HG03469 (cell line): ENCODE results near the gene GFPT1.

Experiments used
- ATAC-seq: cut with Tn5 transposase; IDR thresholded peaks from one replicate; pipeline ENCODE4 v1.9.1; 2021; ENCODE audit warnings: mild to moderate bottlenecking, moderate library complexity, moderate number of reproducible peaks; ENCODE audit not compliant: unreplicated experiment

The GFPT1 gene

GRCh38 chr2:69292256-69292655 is 94.8 kb downstream of the GFPT1 start:
- no peak for ATAC-seq

DNA sequence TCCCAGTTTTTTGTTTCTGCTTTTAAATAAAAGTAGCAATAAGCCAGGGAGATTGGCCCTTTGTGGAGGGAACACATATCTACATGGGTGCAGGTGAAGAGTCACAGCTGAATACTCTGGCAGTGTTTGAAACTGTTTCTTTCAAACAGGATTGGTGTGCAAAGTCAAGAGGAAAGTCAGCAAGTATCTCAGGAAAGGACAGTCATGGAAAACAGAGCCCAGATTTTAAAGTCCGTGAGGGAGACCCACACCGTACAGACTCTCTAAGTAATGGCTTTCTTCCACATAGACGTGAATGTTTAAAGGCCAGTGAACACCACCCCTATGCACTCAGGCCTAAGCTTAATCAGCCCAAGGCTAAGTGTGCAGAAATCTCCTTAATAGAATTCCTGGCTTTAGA is 95.3 kb downstream of the GFPT1 start:
- no peak for ATAC-seq

DNA sequence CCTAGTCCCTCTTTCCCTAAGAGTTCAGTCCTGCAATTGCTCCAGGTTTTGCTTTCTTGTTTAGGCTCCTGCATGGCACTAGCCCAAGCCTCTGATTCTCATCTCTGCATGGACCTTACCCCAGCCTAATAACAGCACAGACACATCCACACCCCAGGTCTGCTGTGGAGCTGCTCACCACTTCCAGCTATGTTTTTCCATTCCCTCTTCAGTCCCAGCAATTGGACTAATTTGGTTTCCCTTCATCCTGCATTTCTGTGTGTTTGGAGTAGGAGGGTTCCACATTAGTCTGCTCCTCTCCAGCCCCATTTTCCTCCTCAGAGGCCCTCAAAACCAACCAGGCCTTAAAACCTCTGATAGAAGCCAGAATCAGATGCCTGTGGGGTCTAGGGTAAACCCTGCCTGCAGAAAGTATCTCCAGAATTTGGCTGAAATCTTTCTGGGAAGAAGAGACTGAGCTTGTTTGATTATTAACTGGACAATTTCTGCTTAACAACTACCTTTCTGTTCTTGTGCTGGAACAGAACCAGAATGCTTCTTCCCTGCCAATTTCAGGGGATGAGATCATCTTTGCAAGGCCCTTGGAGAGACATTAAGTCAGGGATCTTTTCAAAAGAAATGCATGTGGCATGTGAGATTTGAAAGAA is 95.9 kb downstream of the GFPT1 start:
- ATAC-seq, result no peak

- no peak for ATAC-seq
Measured at GRCh38 chr2:69288429-69288828, 98.6 kb downstream of the GFPT1 start.

DNA sequence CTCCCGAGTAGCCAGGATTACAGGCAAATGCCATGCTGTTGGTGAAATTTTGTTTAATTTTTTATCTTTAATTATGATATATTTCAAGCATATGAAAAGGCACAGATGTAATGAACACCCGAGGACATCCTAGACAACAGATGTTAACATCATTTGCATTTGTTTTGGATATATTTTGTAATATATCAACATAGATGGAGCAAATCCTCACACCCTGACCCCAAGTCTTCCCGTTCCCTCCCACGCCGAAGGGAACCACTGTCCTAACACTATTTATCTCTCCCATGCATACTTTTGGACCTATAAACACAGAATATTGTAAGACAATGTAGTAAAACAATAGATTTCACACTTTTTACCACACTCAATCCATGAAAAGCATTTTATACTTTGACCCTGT is 99.5 kb downstream of the GFPT1 start:
- no peak for ATAC-seq

DNA sequence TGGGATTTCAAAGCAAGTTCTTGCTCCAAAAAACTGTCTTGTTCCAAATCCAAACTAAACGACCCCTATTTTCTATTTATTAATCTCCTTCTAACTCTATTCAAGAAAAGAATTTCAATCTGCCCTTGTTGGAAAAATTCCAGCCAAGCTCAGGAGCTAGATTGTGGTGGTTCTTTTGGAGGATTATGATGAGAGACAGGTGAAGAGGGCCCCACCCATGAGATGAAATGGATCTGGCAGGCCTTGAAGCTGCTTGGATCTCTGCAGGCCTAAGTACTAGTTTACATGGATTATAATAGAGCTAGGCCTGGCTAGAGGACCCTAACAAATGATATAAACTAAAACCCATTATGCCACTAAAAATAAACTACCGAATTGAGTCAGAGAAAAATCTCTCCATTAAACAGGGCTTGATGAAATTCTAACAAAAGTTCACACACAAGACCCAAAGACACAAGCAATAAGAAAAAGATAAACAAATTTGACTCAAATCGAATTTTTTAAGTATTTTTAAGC is 101.6 kb downstream of the GFPT1 start:
- no peak for ATAC-seq

DNA sequence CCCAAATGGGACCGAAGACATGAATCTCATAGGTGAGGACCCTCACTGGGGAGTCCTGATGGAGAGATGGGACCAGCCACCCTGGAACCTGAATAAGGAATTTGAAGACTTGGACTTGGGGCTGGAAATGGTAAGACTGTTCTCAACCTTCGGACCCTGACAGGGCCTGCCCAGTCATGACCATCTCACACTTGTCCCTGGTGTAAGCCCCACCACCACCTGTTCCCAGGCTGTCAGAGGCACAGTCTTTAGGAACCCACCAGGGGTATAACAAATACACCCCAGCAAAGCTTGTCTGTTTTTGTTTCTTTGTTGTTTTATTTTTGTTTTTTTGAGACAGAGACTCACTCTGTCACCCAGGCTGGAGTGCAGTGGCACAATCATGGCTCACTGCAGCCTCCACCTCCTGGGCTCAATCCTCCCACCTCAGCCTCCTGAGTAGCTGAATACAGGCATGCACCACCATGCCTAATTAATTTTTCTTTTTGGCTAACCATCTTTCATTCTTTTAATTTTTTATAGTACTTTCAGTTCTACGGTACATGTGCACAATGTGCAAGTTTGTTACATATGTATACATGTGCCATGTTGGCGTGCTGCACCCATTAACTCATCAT is 106.1 kb downstream of the GFPT1 start:
- no peak for ATAC-seq

DNA sequence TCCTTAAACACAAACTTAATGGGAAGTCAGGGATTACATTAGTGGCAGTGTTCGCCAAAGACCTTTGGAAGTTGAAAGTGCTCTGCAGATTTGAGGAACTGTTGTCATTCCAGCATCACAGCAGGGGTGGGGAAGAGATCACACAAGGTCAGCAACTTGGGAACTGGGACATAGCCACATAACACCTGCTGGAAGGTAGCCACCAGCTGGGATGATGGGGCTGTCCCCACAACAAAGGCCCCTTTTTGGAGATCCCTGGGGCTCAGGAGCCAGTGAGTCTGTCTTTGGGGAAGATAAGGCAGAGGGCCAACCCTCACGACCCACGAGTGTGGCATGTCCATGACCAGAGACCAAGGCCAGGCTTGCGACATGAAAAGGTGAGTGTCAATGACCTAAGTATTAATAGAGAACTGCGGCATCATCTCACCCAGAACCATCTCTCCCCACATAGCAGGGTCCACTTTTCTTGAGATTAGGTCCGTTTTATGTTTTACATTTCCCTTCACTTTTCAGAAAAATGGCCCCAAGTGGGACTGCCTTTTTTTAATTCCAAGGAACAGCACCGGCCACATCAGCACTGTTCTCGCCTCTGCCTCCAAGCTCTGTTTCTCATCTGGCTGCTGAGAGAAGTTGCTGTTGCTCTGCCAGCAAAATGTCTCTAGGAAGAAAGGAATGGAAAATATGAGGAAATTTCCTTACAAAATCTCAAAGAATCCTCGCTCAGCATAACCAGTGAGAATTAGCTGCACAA is 106.9 kb downstream of the GFPT1 start:
- no peak for ATAC-seq

GRCh38 chr2:69279211-69279610 is 107.8 kb downstream of the GFPT1 start:
- no peak for ATAC-seq

GRCh38 chr2:69278366-69278765 is 108.7 kb downstream of the GFPT1 start:
- no peak for ATAC-seq

DNA sequence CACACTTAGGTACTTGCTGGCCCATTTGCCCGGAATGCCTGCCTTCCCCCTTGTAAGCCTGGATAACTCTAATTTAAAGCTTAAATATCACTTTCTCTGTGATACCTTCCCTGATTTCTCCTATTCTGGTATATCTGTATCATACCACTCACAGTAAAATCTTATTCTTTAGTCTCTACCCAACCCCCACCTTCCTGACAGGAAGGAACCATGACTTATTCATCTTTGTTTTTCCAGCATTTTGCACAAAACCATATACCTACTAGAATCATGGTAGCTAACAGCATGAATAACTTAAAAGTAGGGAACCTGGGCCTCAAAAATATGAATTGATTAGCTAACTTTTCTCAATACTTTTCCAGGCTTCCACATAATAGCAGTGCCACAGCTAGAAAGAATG is 111.5 kb downstream of the GFPT1 start:
- ATAC-seq, result no peak

- no peak for ATAC-seq
Measured at GRCh38 chr2:69272803-69273471, 114.1 kb downstream of the GFPT1 start.

GRCh38 chr2:69271831-69272257 is 115.2 kb downstream of the GFPT1 start:
- no peak for ATAC-seq
